ENCODE results near the gene MYL7. TPM values are rescaled to one million over a fixed set of nuclear protein-coding genes. Genes with fewer than 3 reads are reported as not detected.
A peak's percentile ranks its signal among the peaks of the same experiment; 100 is the strongest.

MYL7 gene
- total RNA-seq, 1 donor from 2014 or later: not detected

GRCh38 chr7:44124822-44125202 is 16.3 kb downstream of the MYL7 start:
- DNase-seq (ENCODE audit: low read depth): no peak
- no peak for TF ChIP-seq CTCF (IDR thresholded peaks at IDR 0.05; ENCODE audit: insufficient read depth, low read length, severe bottlenecking)
- H3K36me3 ChIP-seq (ENCODE audit: control insufficient read depth, insufficient read depth, low read length): peaks cover 12% of the 10 kb centered on the region

GRCh38 chr7:44123190-44124003 is 17.7 kb downstream of the MYL7 start, which contains the start of gene POLD2:
Gene POLD2 (minus strand): TSS chr7:44123548. CDS start chr7:44122053, 1,495 bp downstream.
- peaks cover 15% of the 10 kb centered on the region for H3K36me3 ChIP-seq (ENCODE audit: control insufficient read depth, insufficient read depth, low read length)
- DNase-seq (ENCODE audit: low read depth): peak; percentile 86
- no peak for TF ChIP-seq CTCF (IDR thresholded peaks at IDR 0.05; ENCODE audit: insufficient read depth, low read length, severe bottlenecking)
- peak within 1 kb of the TSS; percentile 51 for H3K4me3 ChIP-seq (ENCODE audit: low read depth, low read length)
- no peak for FAIRE-seq
- no peaks in the 10 kb centered on the region for H3K27me3 ChIP-seq (ENCODE audit: control insufficient read depth, insufficient read depth, low read length)

More at GRCh38 chr7:44124822-44125202, 16.3 kb downstream of the MYL7 start:
- no peak overlapping the region for H3K4me3 ChIP-seq (ENCODE audit: low read depth, low read length)
- no peaks in the 10 kb centered on the region for H3K27me3 ChIP-seq (ENCODE audit: control insufficient read depth, insufficient read depth, low read length)
- no peak for FAIRE-seq

GRCh38 chr7:44122529-44122928 is 18.6 kb downstream of the MYL7 start:
- Histone ChIP-seq H3K27me3 (ENCODE audit: control insufficient read depth, insufficient read depth, low read length) (no peaks in the 10 kb centered on the region), H3K36me3 (ENCODE audit: control insufficient read depth, insufficient read depth, low read length) (peaks cover 17% of the 10 kb centered on the region), H3K4me3 (ENCODE audit: low read depth, low read length) (peak overlapping the region; percentile 51)
- no peak for TF ChIP-seq CTCF (IDR thresholded peaks at IDR 0.05; ENCODE audit: insufficient read depth, low read length, severe bottlenecking)
- DNase-seq (ENCODE audit: low read depth): no peak
- FAIRE-seq: no peak

DNA sequence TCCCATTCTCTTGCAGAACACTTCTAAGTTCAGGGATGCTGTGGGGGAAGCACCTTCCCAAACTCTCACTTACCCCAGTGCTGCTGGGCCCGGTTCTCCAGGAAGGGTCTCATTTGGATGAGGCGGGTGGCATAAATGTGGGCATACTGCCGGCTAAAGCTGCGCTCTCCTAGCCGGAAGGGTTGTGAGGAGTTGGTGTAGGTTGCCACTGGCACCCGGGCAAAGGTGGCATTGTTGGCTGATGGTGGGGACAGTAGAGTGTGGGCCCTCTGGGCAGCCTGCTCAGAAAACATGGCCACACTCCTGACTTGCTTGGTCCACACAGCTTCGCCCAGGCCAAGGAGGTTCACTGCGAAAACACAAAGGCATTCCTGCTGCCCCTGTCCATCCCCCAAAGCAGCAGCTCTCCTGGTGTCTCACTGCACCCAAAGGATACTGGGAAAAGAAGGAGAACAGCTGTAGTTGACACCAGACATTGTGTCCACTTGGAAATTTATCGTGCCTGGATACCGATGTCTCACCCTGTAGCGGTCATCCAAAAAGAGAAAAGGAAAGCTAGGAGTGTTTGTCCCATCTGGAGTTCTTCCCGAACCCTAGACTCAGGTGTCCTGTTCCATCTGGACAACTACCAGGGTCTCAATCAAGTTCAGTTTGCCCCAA is 19.2 kb downstream of the MYL7 start:
- no peak for FAIRE-seq
- Histone ChIP-seq H3K4me3 (ENCODE audit: low read depth, low read length) (no peak overlapping the region), H3K36me3 (ENCODE audit: control insufficient read depth, insufficient read depth, low read length) (peaks cover 17% of the 10 kb centered on the region), H3K27me3 (ENCODE audit: control insufficient read depth, insufficient read depth, low read length) (no peaks in the 10 kb centered on the region)
- no peak for TF ChIP-seq CTCF (IDR thresholded peaks at IDR 0.05; ENCODE audit: insufficient read depth, low read length, severe bottlenecking)
- no peak for DNase-seq (ENCODE audit: low read depth)

DNA sequence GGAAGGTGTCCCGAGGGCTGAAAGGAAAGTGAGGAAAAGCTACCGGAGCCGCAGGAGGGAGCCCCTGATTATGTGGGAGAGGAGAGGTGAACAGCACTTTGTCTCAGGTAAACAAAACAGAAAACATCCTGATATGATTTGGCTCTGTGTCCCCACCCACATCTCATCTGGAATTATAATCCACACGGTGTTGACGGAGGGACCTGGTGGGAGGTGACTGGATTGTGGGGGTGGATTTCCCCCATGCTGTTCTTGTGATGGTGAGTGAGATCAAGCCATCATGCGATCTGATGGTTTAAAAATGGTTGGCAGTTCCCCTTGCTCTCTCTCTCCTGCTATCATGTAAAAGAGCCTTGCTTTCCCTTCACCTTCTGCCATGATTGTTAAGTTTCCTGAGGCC is 20.7 kb downstream of the MYL7 start:
- Histone ChIP-seq H3K36me3 (ENCODE audit: control insufficient read depth, insufficient read depth, low read length) (peaks cover 23% of the 10 kb centered on the region), H3K4me3 (ENCODE audit: low read depth, low read length) (no peak overlapping the region), H3K27me3 (ENCODE audit: control insufficient read depth, insufficient read depth, low read length) (no peaks in the 10 kb centered on the region)
- TF ChIP-seq CTCF (IDR thresholded peaks at IDR 0.05; ENCODE audit: insufficient read depth, low read length, severe bottlenecking): no peak
- FAIRE-seq: no peak
- DNase-seq (ENCODE audit: low read depth): no peak
